A673 (cell line): Measurements from ENCODE around the gene PKIB. TPM values are rescaled to one million over a fixed set of nuclear protein-coding genes. Genes with fewer than 3 reads are reported as not detected.

Experiments used
- BruUV-seq: library from RNA; stranded (reverse); fragments of 400-500 nt; replicated peaks from 2 replicates; lab custom pipeline; 2021; lab: Mats Ljungman, UMichigan
- CTCF ChIA-PET: fragments of 300-600 bp; sonication (Branson Sonifier 250); formaldehyde crosslinking; loops from one replicate; lab custom pipeline; 2022; ENCODE audit warnings: antibody characterized with exemption; lab: Charles Lee
- POLR2A ChIA-PET: fragments of 300-600 bp; sonication (Branson Sonifier 250); formaldehyde crosslinking; loops from one replicate; lab custom pipeline; 2022; ENCODE audit warnings: antibody characterized with exemption; ENCODE audit not compliant: low non-redundant PET; lab: Charles Lee
- DNase-seq: peaks from one replicate; pipeline ENCODE4 v3.0.0-alpha.2; 2015; ENCODE audit warnings: low spot score
- H3K27ac ChIP-seq: fragments of 200-600 bp; sonication (generic); 2 replicates; pipeline ENCODE4 v1.5.1; 2016; ENCODE audit warnings: mixed run types, low read depth, mild to moderate bottlenecking, mixed read lengths, antibody characterized with exemption, low read length; ENCODE audit not compliant: poor library complexity, severe bottlenecking
- H3K27me3 ChIP-seq: fragments of 200-600 bp; sonication (generic); replicated peaks from 2 replicates; pipeline ENCODE4 v1.6.1; 2017; ENCODE audit warnings: mixed run types, low read depth, mild to moderate bottlenecking, mixed read lengths, antibody characterized with exemption, low read length; ENCODE audit not compliant: insufficient read depth, poor library complexity
- H3K36me3 ChIP-seq: fragments of 200-600 bp; sonication (generic); 2 replicates; pipeline ENCODE4 v1.6.1; 2016; ENCODE audit warnings: mixed run types, mild to moderate bottlenecking, mixed read lengths, antibody characterized with exemption, low read length; ENCODE audit not compliant: insufficient read depth, poor library complexity, severe bottlenecking
- H3K4me1 ChIP-seq: fragments of 200-600 bp; sonication (generic); 2 replicates; pipeline ENCODE4 v1.6.1; 2017; ENCODE audit warnings: mixed run types, mild to moderate bottlenecking, mixed read lengths, antibody characterized with exemption, low read length; ENCODE audit not compliant: insufficient read depth, poor library complexity, severe bottlenecking
- H3K4me3 ChIP-seq: fragments of 200-600 bp; sonication (generic); 2 replicates; pipeline ENCODE4 v1.5.1; 2016; ENCODE audit warnings: low read depth, mixed run types, mild to moderate bottlenecking, mixed read lengths, low read length; ENCODE audit not compliant: poor library complexity, severe bottlenecking
- H3K9me3 ChIP-seq: fragments of 200-600 bp; sonication (generic); 2 replicates; pipeline ENCODE4 v1.6.1; 2016; ENCODE audit warnings: mixed run types, low read depth, mild to moderate bottlenecking, mixed read lengths, antibody characterized with exemption, low read length; ENCODE audit not compliant: poor library complexity, severe bottlenecking
- EZH2 ChIP-seq: fragments of 200-600 bp; sonication (generic); IDR thresholded peaks from 2 replicates; pipeline ENCODE4 v1.6.1; 2017; ENCODE audit warnings: borderline replicate concordance, low read depth, mild to moderate bottlenecking, mixed read lengths, antibody characterized with exemption, low read length; ENCODE audit not compliant: poor library complexity, severe bottlenecking
- intact Hi-C: fragments of 100-400 bp; cut with micrococcal nuclease; formaldehyde crosslinking; loops from one replicate; pipeline ENCODE4 v1.10.0; 2022; ENCODE audit not compliant: unreplicated experiment
- total RNA-seq: library from RNA; stranded (reverse); gene quantifications from 2 replicates; pipeline ENCODE4 v1.2.3, GENCODE V29; 2021
- TF ChIP-seq, protein P1 (sequence below): fragments of 300-800, 200-600 bp; sonication (generic); conservative IDR thresholded peaks from 2 replicates; pipeline ENCODE4 v1.5.1; 2017; ENCODE audit warnings: low read depth, mild to moderate bottlenecking, antibody characterized with exemption, low read length, moderate library complexity, mixed read lengths

PKIB gene
- total RNA-seq, 1 experiment from 2014 or later: 11.5 TPM

GRCh38 chr6:122665929-122666328, 55.7 kb downstream of the PKIB start:
- DNase-seq: no peak
- Histone ChIP-seq H3K27me3 (no peaks in the 10 kb centered on the region), H3K9me3 (no peaks in the 10 kb centered on the region), H3K36me3 (no peaks in the 10 kb centered on the region), H3K4me3 (no peak overlapping the region), H3K4me1 (no peaks in the 10 kb centered on the region), H3K27ac (no peak overlapping the region)
- CTCF ChIA-PET: no interaction called here
- intact Hi-C loops: no loop called here
- POLR2A ChIA-PET: no interaction called here
- TF ChIP-seq EZH2: no peak
- TF ChIP-seq, protein P1, sequence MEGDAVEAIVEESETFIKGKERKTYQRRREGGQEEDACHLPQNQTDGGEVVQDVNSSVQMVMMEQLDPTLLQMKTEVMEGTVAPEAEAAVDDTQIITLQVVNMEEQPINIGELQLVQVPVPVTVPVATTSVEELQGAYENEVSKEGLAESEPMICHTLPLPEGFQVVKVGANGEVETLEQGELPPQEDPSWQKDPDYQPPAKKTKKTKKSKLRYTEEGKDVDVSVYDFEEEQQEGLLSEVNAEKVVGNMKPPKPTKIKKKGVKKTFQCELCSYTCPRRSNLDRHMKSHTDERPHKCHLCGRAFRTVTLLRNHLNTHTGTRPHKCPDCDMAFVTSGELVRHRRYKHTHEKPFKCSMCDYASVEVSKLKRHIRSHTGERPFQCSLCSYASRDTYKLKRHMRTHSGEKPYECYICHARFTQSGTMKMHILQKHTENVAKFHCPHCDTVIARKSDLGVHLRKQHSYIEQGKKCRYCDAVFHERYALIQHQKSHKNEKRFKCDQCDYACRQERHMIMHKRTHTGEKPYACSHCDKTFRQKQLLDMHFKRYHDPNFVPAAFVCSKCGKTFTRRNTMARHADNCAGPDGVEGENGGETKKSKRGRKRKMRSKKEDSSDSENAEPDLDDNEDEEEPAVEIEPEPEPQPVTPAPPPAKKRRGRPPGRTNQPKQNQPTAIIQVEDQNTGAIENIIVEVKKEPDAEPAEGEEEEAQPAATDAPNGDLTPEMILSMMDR: no peak
- BruUV-seq: no TSS peak

DNA sequence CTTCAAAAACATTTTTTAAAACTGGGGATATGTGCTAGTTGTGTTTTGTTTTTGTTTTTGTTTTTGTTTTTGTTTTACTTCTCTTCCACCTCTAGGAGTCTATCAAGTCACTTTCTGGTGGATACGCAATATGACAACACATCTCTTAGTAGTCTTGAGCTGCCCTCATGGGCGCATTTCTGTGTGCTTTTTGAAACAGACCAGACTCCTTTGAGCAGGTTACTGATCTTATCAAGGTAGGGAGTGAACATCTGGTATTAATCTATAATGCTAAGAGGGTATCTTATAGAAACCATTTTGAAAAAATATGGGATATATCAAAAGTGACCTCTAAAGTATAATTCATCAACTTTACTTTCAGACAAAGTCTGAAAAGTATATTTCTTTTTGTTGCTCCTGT, 56.2 kb downstream of the PKIB start:
- no peak for DNase-seq
- no peak for TF ChIP-seq EZH2
- TF ChIP-seq, protein P1: no peak
- no peaks in the 10 kb centered on the region for H3K27me3 ChIP-seq
- no peaks in the 10 kb centered on the region for H3K36me3 ChIP-seq
- no peak overlapping the region for H3K4me3 ChIP-seq
- H3K27ac ChIP-seq: no peak overlapping the region
- intact Hi-C loops: no loop called here
- BruUV-seq: no TSS peak
- ChIA-PET CTCF (no interaction called here), POLR2A (no interaction called here)
- no peaks in the 10 kb centered on the region for H3K4me1 ChIP-seq
- H3K9me3 ChIP-seq: no peaks in the 10 kb centered on the region

DNA sequence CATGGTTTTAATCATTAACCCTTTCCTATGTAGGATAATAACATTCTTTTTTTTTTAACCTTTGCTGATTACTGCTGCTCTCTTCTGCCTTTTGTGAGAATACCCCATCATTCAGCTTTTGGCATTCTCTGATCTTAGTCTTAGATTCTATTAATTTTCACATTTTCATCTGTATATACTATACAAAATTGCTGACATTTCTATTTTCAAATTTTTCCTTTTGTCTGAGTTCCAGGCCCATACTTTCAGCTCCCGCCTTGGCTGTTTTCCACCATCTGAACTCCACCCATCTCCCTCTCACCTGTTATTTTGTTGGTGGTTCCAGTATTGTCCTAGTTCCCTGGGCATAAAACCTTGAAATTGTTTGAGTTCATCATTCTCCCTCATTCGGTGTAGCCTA, 59.2 kb downstream of the PKIB start:
- H3K9me3 ChIP-seq: no peaks in the 10 kb centered on the region
- CTCF ChIA-PET: no interaction called here
- DNase-seq: no peak
- POLR2A ChIA-PET: no interaction called here
- BruUV-seq: no TSS peak
- no peak overlapping the region for H3K4me3 ChIP-seq
- no peak for TF ChIP-seq EZH2
- TF ChIP-seq, protein P1: no peak
- no peaks in the 10 kb centered on the region for H3K27me3 ChIP-seq
- no peaks in the 10 kb centered on the region for H3K4me1 ChIP-seq
- H3K36me3 ChIP-seq: no peaks in the 10 kb centered on the region
- intact Hi-C loops: no loop called here
- H3K27ac ChIP-seq: no peak overlapping the region
